RWPE2 (cell line): ENCODE data around the gene GALT.

Source experiments
- ATAC-seq: fragments of 200-7000 bp; cut with Tn5 transposase; 3 replicates; pipeline ENCODE4 v1.9.1; 2021; ENCODE audit warnings: low read depth
- DNase-seq: peaks from one replicate; pipeline ENCODE4 v3.0.0-alpha.2; 2020; ENCODE audit warnings: low spot score
- H3K27ac ChIP-seq: fragments of 450-650 bp; 2 replicates; pipeline ENCODE4 v1.5.1; 2017; ENCODE audit warnings: mild to moderate bottlenecking; ENCODE audit not compliant: poor library complexity, severe bottlenecking
- H3K27me3 ChIP-seq: fragments of 250-450 bp; sonication (Bioruptor Pico); 2 replicates; pipeline ENCODE4 v1.5.1; 2021; ENCODE audit warnings: mild to moderate bottlenecking, moderate library complexity; ENCODE audit not compliant: insufficient read depth, poor library complexity, severe bottlenecking
- H3K36me3 ChIP-seq: fragments of 250-450 bp; sonication (Bioruptor Pico); 2 replicates; pipeline ENCODE4 v1.5.1; 2020; ENCODE audit warnings: low read depth, mild to moderate bottlenecking, moderate library complexity
- H3K4me1 ChIP-seq: fragments of 250-450 bp; sonication (Bioruptor Pico); 2 replicates; pipeline ENCODE4 v1.5.1; 2021; ENCODE audit warnings: mild to moderate bottlenecking, moderate library complexity; ENCODE audit not compliant: insufficient read depth, poor library complexity, severe bottlenecking
- H3K4me3 ChIP-seq: fragments of 250-450 bp; sonication (Bioruptor Pico); 2 replicates; pipeline ENCODE4 v1.5.1; 2021; ENCODE audit warnings: mild to moderate bottlenecking, moderate library complexity; ENCODE audit not compliant: severe bottlenecking
- H3K9me3 ChIP-seq: fragments of 250-450 bp; sonication (Bioruptor Pico); 2 replicates; pipeline ENCODE4 v1.5.1; 2021; ENCODE audit warnings: mild to moderate bottlenecking, moderate library complexity; ENCODE audit not compliant: severe bottlenecking
- CTCF ChIP-seq: fragments of 450-650 bp; IDR thresholded peaks from one replicate; pipeline ENCODE4 v1.5.1; 2017; ENCODE audit warnings: mild to moderate bottlenecking, moderate library complexity; ENCODE audit not compliant: poor library complexity, severe bottlenecking

GALT gene

GRCh38 chr9:34611251-34611810 is 35.1 kb upstream of the GALT start:
- Histone ChIP-seq H3K27me3 (no peaks in the 10 kb centered on the region), H3K9me3 (no peaks in the 10 kb centered on the region), H3K27ac (peak overlapping the region; percentile 73), H3K36me3 (no peaks in the 10 kb centered on the region), H3K4me3 (peak overlapping the region; percentile 57), H3K4me1 (no peaks in the 10 kb centered on the region)
- DNase-seq (no peak), ATAC-seq (peak; percentile 2; the same call in 1 of the 3 replicates)
- no peak for TF ChIP-seq CTCF

- TF ChIP-seq CTCF = no peak
- Histone ChIP-seq H3K27ac (peak within 1 kb of the TSS; percentile 73), H3K4me1 (no peaks in the 10 kb centered on the region), H3K9me3 (no peaks in the 10 kb centered on the region), H3K4me3 (peak within 1 kb of the TSS; percentile 57), H3K27me3 (no peaks in the 10 kb centered on the region), H3K36me3 (no peaks in the 10 kb centered on the region)
- DNase-seq (no peak), ATAC-seq (peak; percentile 81)
These were observed 34.4 kb upstream of the GALT start, which contains the start of gene RPP25L for GRCh38 chr9:34611811-34612787. RPP25L (minus strand) TSS chr9:34612097; CDS start chr9:34611296, 801 bp downstream.

- peak; percentile 90 for TF ChIP-seq CTCF
- H3K27ac ChIP-seq = peak overlapping the region; percentile 73
- peak overlapping the region; percentile 57 for H3K4me3 ChIP-seq
- peak; percentile 68 for ATAC-seq
- H3K9me3 ChIP-seq = no peaks in the 10 kb centered on the region
- DNase-seq = no peak
- no peaks in the 10 kb centered on the region; the same call in 1 of the 2 replicates for H3K36me3 ChIP-seq
- no peaks in the 10 kb centered on the region for H3K27me3 ChIP-seq
- H3K4me1 ChIP-seq = no peaks in the 10 kb centered on the region
These were observed 33.6 kb upstream of the GALT start for GRCh38 chr9:34612788-34613390.

GRCh38 chr9:34615132-34615531 is 31.3 kb upstream of the GALT start:
- peaks cover 9% of the 10 kb centered on the region for H3K36me3 ChIP-seq

More at GRCh38 chr9:34615132-34615531, 31.3 kb upstream of the GALT start:
- Histone ChIP-seq H3K27me3 (no peaks in the 10 kb centered on the region), H3K4me3 (no peak overlapping the region), H3K9me3 (no peaks in the 10 kb centered on the region), H3K27ac (no peak overlapping the region), H3K4me1 (no peaks in the 10 kb centered on the region)
- no peak for DNase-seq
- no peak for ATAC-seq
- TF ChIP-seq CTCF = no peak
